GM12878 (cell line): ENCODE data around the gene ARMC10. TPM values are rescaled to one million over a fixed set of nuclear protein-coding genes. Genes with fewer than 3 reads are reported as not detected.
"Not testable (repeated sequence)": the region's sequence is repeated elsewhere in the genome, so short reads cannot be mapped to it uniquely, and the experiment has no call there.

ENCODE experiments used
- ATAC-seq: fragments of 200-7000 bp; cut with Tn5 transposase; 3 replicates; pipeline ENCODE4 v1.9.1; 2020; ENCODE audit warnings: mild to moderate bottlenecking, moderate library complexity
- BruUV-seq: library from RNA; stranded (reverse); fragments of 400-500 nt; replicated peaks from 2 replicates; lab custom pipeline; 2021; lab: Mats Ljungman, UMichigan
- CTCF ChIA-PET: fragments of 300-600 bp; sonication (Branson Sonifier 250); formaldehyde crosslinking; extraction: SDS; loops from one replicate; lab custom pipeline; 2021; ENCODE audit warnings: inconsistent platforms; lab: Yijun Ruan, JAX
- POLR2A ChIA-PET: fragments of 350-600 bp; formaldehyde crosslinking; extraction: SDS; loops from one replicate; lab custom pipeline; 2021; ENCODE audit warnings: inconsistent platforms; lab: Charles Lee
- RAD21 ChIA-PET: fragments of 300-600 bp; sonication (Branson Sonifier 250); formaldehyde crosslinking; loops from one replicate; lab custom pipeline; 2023; ENCODE audit warnings: antibody characterized with exemption; ENCODE audit not compliant: unreplicated experiment; lab: Charles Lee
- SMC1A ChIA-PET: fragments of 300-600 bp; sonication (Branson Sonifier 250); formaldehyde crosslinking; loops from one replicate; lab custom pipeline; 2023; ENCODE audit not compliant: unreplicated experiment, uncharacterized antibody; lab: Charles Lee
- DNase-seq: peaks from one replicate; pipeline ENCODE4 v3.0.0-alpha.2; 2011; ENCODE audit warnings: low read depth, low spot score
- FAIRE-seq: peaks from 3 replicates; lab custom pipeline; 2011; peaks lifted over from hg19 to GRCh38; lab: Jason Lieb, UNC
- H2AFZ ChIP-seq: 2 replicates; pipeline ENCODE4 v1.6.0; 2011; ENCODE audit warnings: low read depth, low read length, control low read depth; ENCODE audit not compliant: control insufficient read depth
- H3K27ac ChIP-seq: 2 replicates; pipeline ENCODE4 v1.5.1; 2011; ENCODE audit warnings: control low read depth; ENCODE audit not compliant: control insufficient read depth, insufficient read depth
- H3K27me3 ChIP-seq, 2 experiments: replicated peaks in 1 of 2; 2 replicates each; pipeline versions ENCODE4 v1.6.0 to v1.6.1; 2011; ENCODE audit warnings: low read length in 1 of 2; ENCODE audit not compliant: control insufficient read depth in 2 of 2, insufficient read depth in 2 of 2
- H3K36me3 ChIP-seq, 2 experiments: 2 replicates each; pipeline ENCODE4 v1.5.1; 2011; ENCODE audit warnings: low read length in 1 of 2; ENCODE audit not compliant: control insufficient read depth in 2 of 2, insufficient read depth in 2 of 2
- H3K4me1 ChIP-seq: 2 replicates; pipeline ENCODE4 v1.6.1; 2011; ENCODE audit warnings: mild to moderate bottlenecking, low read length, moderate library complexity, mixed read lengths; ENCODE audit not compliant: control insufficient read depth, insufficient read depth
- H3K4me2 ChIP-seq: 2 replicates; pipeline ENCODE4 v1.6.0; 2011; ENCODE audit warnings: control low read depth; ENCODE audit not compliant: control insufficient read depth, insufficient read depth
- H3K4me3 ChIP-seq: fragments of 200-600 bp; sonication (generic); 2 replicates; pipeline ENCODE4 v1.5.1; 2016
- H3K79me2 ChIP-seq: 2 replicates; pipeline ENCODE4 v1.6.0; 2011; ENCODE audit warnings: low read length; ENCODE audit not compliant: control insufficient read depth, insufficient read depth
- H3K9ac ChIP-seq: 2 replicates; pipeline ENCODE4 v1.8.0; 2011; ENCODE audit warnings: low read length, control low read depth, mixed read lengths; ENCODE audit not compliant: control insufficient read depth, insufficient read depth
- H3K9me3 ChIP-seq: replicated peaks from 3 replicates; pipeline ENCODE4 v1.5.1; 2011; ENCODE audit warnings: mild to moderate bottlenecking, low read length; ENCODE audit not compliant: control insufficient read depth, insufficient read depth
- H4K20me1 ChIP-seq: 2 replicates; pipeline ENCODE4 v1.6.0; 2011; ENCODE audit not compliant: control insufficient read depth, insufficient read depth
- NR2F1 ChIP-seq: fragments of 450-650 bp; conservative IDR thresholded peaks from 2 replicates; pipeline ENCODE4 v1.6.1; 2017; ENCODE audit warnings: mild to moderate bottlenecking
- STAT1 ChIP-seq: fragments of 450-650 bp; conservative IDR thresholded peaks from 2 replicates; pipeline ENCODE4 v1.6.1; 2014; ENCODE audit warnings: antibody characterized with exemption, mild to moderate bottlenecking
- WGBS: methylation state at CpG from one replicate; pipeline ENCODE4 v1.1.6; 2016; ENCODE audit warnings: low lambda C conversion rate; ENCODE audit not compliant: insufficient replicate concordance, insufficient coverage; ENCODE audit errors: missing lambda C conversion rate; 5-methylcytosine and 5-hydroxymethylcytosine counted together
- in situ Hi-C: fragments of 300-500 bp; cut with MboI; formaldehyde crosslinking; loops from 9 replicates; pipeline ENCODE4 v1.14.3; 2018; ENCODE audit warnings: mixed read lengths
- intact Hi-C: fragments of 100-400 bp; cut with micrococcal nuclease; formaldehyde crosslinking; loops from one replicate; pipeline ENCODE4 v1.14.2; 2022; ENCODE audit not compliant: unreplicated experiment
- polyA plus RNA-seq, 11 experiments: library from polyadenylated mRNA; depleted of rRNA in 4 of 11; unstranded in 6 of 11; stranded (reverse) in 5 of 11; fragments of >200 nt; fragmentation: Nextera tagmentation in 4 of 11; fragmentation: Illumina TruSeq in 1 of 11; extraction: Ambion mirVana in 4 of 11; extraction: Trizol in 1 of 11; gene quantifications; 1 replicate in 1 of 11; 2 replicates in 10 of 11; pipeline versions ENCODE4 v1.2.1 to v1.2.3, GENCODE V29; 2011 to 2016; ENCODE audit warnings: inconsistent platforms in 2 of 11, missing spikeins in 2 of 11, low read depth in 1 of 11
- total RNA-seq, 4 experiments: library from RNA; depleted of rRNA in 3 of 4; stranded (reverse); fragments of >200 nt in 3 of 4; fragmentation: Illumina TruSeq in 1 of 4; extraction: Trizol in 1 of 4; gene quantifications; 2 replicates each; pipeline versions ENCODE4 v1.2.1 to v1.2.3, GENCODE V29; 2013 to 2021

The ARMC10 gene
- total and polyA plus RNA-seq, 10 of the 15 experiments (the other 5 are each of a cell fraction or from before 2014, with no cell fraction given) = 7.0 to 38.2 (median 24.1) TPM

DNA sequence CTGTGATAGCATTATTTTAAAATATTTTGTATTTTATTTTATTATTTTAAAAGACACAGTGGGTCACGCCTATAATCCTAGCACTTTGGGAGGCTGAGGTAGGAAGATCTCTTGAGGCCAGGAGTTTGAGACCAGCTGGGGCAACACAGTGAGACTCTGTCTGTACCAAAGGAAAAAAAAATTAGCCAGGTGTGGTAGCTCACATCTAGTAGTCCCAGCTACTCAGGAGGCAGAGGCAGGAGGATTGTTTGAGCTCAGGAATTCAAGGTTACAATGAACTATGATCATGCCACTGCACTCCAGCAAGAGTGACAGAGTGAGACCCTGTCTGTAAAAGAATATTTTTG, 37.5 kb upstream of the ARMC10 start:
- H3K4me3 ChIP-seq = no peak overlapping the region
- BruUV-seq = no TSS peak
- H3K9me3 ChIP-seq = no peaks in the 10 kb centered on the region
- 31% methylated on average over 1 of the region's 1 CpG for WGBS
- in situ Hi-C loops = no loop called here
- H4K20me1 ChIP-seq = no peaks in the 10 kb centered on the region
- no peak for DNase-seq
- ChIA-PET SMC1A (no interaction called here), POLR2A (no interaction called here), RAD21 (no interaction called here), CTCF (no interaction called here)
- no peaks in the 10 kb centered on the region; a peak in 1 of 4 replicates for H3K27me3 ChIP-seq
- FAIRE-seq = no peak
- H3K4me2 ChIP-seq = no peak overlapping the region
- intact Hi-C loops = no loop called here
- TF ChIP-seq STAT1 (no peak), NR2F1 (no peak)
- no peak overlapping the region for H3K27ac ChIP-seq
- no peaks in the 10 kb centered on the region for H3K4me1 ChIP-seq
- H3K9ac ChIP-seq = no peak overlapping the region
- no peaks in the 10 kb centered on the region for H3K79me2 ChIP-seq
- H2AFZ ChIP-seq = no peak overlapping the region
- H3K36me3 ChIP-seq = no peaks in the 10 kb centered on the region
- ATAC-seq = no peak

DNA sequence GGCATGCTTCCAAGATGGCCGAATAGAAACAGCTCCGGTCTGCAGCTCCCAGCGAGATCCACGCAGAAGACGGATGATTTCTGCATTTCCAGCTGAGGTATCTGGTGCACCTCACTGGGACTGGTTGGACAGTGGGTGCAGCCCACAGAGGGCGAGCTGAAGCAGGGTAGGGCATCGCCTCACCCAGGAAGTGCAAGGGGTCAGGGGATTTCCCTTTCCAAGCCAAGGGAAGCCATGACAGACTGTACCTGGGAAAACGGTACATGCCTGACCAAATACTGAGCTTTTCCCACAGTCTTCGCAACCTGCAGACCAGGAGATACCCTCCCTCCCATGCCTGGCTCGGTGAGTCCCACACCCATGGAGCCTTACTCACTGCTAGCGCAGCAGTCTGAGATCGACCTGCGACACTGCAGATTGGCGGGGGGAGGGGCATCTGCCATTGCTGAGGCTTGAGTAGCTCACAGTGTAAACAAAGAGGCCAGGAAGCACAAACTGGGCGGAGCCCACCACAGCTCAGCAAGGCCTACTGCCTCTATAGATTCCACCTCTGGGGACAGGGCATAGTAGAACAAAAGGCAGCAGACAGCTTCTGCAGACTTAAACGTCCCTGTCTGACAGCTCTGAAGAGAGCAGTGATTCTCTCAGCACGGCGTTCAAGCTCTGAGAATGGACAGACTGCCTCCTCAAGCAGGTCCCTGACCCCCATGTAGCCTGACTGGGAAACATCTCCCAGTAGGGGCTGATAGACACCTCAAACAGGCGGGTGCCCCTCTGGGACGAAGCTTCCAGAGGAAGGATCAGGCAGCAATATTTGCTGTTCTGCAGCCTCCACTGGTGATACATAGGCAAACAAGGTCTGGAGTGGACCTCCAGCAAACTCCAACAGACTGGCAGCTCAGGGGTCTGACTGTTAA, 36.9 kb upstream of the ARMC10 start:
- WGBS = 62% methylated on average over 20 of the region's 20 CpGs
- intact Hi-C loops = not testable (repeated sequence)

DNA sequence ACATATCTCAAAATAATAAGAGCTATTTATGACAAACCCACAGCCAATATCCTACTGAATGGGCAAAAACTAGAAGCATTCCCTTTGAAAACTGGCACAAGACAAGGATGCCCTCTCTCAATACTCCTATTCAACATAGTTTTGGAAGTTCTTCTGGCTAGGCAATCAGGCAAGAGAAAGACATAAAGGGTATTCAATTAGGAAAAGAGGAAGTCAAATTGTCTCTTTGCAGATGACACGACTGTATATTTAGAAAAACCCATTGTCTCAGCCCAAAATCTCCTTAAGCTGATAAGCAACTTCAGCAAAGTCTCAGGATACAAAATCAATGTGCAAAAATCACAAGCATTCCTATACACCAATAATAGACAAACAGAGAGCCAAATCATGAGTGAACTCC, 33.1 kb upstream of the ARMC10 start:
- FAIRE-seq, DNase-seq: not testable (repeated sequence)
- WGBS = 0% methylated on average over 1 of the region's 1 CpG

More for the DNA sequence above, 36.9 kb upstream of the ARMC10 start:
- H3K4me3 ChIP-seq, POLR2A ChIA-PET, H3K9me3 ChIP-seq, CTCF ChIA-PET, RAD21 ChIA-PET, in situ Hi-C loops, BruUV-seq, H3K27me3 ChIP-seq, H3K79me2 ChIP-seq, H3K9ac ChIP-seq, DNase-seq, H2AFZ ChIP-seq, H3K27ac ChIP-seq, H3K36me3 ChIP-seq, H3K4me2 ChIP-seq, ATAC-seq, FAIRE-seq, SMC1A ChIA-PET, H4K20me1 ChIP-seq, H3K4me1 ChIP-seq: not testable (repeated sequence)

More for the DNA sequence above, 33.1 kb upstream of the ARMC10 start:
- H3K27me3 ChIP-seq, BruUV-seq, H3K9me3 ChIP-seq, intact Hi-C loops, H3K79me2 ChIP-seq, SMC1A ChIA-PET, RAD21 ChIA-PET, H3K4me2 ChIP-seq, H4K20me1 ChIP-seq, H2AFZ ChIP-seq, H3K27ac ChIP-seq, H3K9ac ChIP-seq, H3K4me3 ChIP-seq, ATAC-seq, H3K4me1 ChIP-seq, in situ Hi-C loops, CTCF ChIA-PET, H3K36me3 ChIP-seq, POLR2A ChIA-PET: not testable (repeated sequence)
